AG04449 (cell line): ENCODE data around the gene SMYD3.

ENCODE experiments used
- CTCF ChIA-PET: fragments of 350-600 bp; formaldehyde crosslinking; extraction: SDS; loops from one replicate; lab custom pipeline; 2021; ENCODE audit warnings: antibody characterized with exemption; lab: Yijun Ruan, JAX
- POLR2A ChIA-PET: fragments of 400-600, 350-600 bp; formaldehyde crosslinking; extraction: SDS; loops from one replicate; lab custom pipeline; 2020; ENCODE audit warnings: antibody characterized with exemption, inconsistent platforms; lab: Yijun Ruan, JAX
- DNase-seq: peaks from one replicate; pipeline ENCODE4 v3.0.0-alpha.2; 2010; ENCODE audit warnings: low read depth, low spot score
- H3K4me3 ChIP-seq: 2 replicates; pipeline ENCODE4 v1.5.1; 2011; ENCODE audit warnings: low read depth, mild to moderate bottlenecking, control low read depth, low read length
- TF ChIP-seq, protein P1 (sequence below): IDR thresholded peaks from one replicate; pipeline ENCODE4 v1.5.1; 2011; ENCODE audit warnings: mild to moderate bottlenecking, moderate library complexity, low read length, control low read depth, inconsistent platforms; ENCODE audit not compliant: insufficient read depth; ENCODE audit errors: missing control alignments

The SMYD3 gene

DNA sequence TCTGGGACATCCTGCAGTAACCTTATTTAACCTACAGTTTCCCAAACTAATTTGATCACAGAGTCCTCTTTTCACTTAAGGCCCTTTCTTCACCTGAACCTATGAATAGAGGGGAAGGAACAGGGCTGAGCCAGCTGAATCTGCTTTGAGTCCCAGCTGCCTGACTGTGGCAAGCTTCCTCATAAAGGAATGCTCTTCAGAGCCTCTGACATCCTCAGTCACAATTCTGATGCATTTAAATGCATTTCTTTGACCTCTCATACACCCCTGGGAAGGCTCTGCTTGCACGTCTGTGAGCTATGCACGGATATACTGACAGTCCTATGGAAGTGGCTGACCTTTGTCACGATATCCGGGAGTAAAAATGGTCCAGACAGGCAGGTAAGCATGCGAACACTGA lies 673.1 kb downstream of the SMYD3 start:
- H3K4me3 ChIP-seq: no peak overlapping the region
- TF ChIP-seq, protein P1, sequence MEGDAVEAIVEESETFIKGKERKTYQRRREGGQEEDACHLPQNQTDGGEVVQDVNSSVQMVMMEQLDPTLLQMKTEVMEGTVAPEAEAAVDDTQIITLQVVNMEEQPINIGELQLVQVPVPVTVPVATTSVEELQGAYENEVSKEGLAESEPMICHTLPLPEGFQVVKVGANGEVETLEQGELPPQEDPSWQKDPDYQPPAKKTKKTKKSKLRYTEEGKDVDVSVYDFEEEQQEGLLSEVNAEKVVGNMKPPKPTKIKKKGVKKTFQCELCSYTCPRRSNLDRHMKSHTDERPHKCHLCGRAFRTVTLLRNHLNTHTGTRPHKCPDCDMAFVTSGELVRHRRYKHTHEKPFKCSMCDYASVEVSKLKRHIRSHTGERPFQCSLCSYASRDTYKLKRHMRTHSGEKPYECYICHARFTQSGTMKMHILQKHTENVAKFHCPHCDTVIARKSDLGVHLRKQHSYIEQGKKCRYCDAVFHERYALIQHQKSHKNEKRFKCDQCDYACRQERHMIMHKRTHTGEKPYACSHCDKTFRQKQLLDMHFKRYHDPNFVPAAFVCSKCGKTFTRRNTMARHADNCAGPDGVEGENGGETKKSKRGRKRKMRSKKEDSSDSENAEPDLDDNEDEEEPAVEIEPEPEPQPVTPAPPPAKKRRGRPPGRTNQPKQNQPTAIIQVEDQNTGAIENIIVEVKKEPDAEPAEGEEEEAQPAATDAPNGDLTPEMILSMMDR: no peak
- DNase-seq: no peak
- CTCF ChIA-PET: interaction anchor here (0.9 to 1.0 kb wide), 2 partner anchors 8 to 10 kb away, joined by 3 read pairs; no protein-coding TSS in a partner anchor
- POLR2A ChIA-PET: interaction anchor here (1.2 kb wide), 1 partner anchor 11 kb away, joined by 3 read pairs; no protein-coding TSS in a partner anchor

DNA sequence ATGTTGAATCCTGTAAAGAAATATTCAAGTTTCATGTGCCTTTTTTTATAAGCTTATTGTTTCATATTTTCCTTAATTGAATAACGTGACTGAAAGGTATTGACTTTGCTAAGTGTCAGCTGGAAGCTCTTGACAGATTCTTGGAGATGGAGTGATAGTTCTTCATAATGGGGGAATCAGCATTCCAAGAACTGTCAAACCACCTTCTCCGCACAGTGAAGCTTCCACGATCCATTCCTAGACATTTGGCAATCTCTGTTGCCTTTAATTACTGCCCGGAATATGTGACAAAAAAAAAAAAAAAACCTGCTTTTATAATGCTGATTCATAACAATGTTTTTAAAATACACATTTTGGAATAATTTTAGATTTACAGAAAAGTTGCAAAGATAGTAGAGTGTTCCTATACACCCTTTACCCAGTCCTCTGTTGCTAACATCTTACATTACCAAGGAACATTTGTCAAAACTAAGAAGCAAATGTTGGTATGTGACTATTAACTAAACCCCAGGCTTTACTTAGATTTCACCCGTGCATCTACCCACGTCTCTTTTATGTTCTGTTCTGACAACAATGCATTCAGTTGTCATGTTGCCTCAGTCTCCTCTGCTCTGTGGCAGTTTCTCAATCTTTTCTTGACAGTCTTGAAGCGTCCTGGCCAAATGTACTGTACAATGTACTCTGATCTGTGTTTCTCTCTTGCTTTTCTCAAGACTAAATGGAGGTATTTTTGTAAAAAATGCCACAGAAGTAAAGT lies 674.1 kb downstream of the SMYD3 start:
- no peak for DNase-seq
- POLR2A ChIA-PET: interaction anchor here (1.2 kb wide), 1 partner anchor 10 kb away, joined by 3 read pairs; no protein-coding TSS in a partner anchor
- TF ChIP-seq, protein P1: no peak
- no peak overlapping the region for H3K4me3 ChIP-seq
- CTCF ChIA-PET: no interaction called here

DNA sequence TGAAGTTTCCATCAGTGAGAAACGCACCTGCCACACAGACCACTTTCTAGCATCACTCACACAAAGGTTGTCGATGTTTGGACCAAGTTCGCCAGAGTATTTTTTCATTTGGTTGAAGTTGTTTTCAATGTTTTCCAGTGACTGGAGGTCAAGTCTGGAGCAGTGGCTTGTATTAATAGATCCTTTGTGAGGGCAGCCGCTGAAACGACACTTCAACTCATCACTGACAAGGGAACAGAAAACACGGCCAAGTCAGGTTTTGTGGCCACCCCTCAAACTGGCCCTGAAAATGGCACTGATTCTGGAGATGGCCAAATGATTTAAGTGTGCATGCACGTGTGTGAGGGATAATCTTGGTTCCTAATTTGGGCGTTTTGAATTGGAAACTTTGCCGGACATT lies 675.6 kb downstream of the SMYD3 start:
- no peak for DNase-seq
- ChIA-PET POLR2A (no interaction called here), CTCF (no interaction called here)
- no peak overlapping the region for H3K4me3 ChIP-seq
- TF ChIP-seq, protein P1: no peak

DNA sequence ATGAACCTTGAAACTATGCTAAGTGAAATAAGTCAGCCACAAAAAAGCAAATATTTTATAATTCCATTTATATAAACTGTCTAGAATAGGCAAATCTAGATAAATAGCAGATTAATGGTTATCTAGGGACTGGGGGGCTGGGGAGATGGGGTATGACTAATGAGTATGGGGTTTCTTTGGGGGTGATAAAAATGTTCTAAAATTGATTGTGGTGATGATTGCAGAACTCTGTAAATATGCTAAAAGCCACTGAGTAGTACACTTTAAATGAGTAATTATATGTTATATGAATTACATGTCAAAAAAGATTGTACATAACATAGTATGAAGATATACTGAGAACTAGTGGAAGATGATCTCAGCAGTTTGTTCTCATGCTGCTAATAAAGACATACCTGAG lies 677.3 kb downstream of the SMYD3 start:
- CTCF ChIA-PET: no interaction called here
- DNase-seq: no peak
- TF ChIP-seq, protein P1: no peak
- H3K4me3 ChIP-seq: no peak overlapping the region
- POLR2A ChIA-PET: no interaction called here

DNA sequence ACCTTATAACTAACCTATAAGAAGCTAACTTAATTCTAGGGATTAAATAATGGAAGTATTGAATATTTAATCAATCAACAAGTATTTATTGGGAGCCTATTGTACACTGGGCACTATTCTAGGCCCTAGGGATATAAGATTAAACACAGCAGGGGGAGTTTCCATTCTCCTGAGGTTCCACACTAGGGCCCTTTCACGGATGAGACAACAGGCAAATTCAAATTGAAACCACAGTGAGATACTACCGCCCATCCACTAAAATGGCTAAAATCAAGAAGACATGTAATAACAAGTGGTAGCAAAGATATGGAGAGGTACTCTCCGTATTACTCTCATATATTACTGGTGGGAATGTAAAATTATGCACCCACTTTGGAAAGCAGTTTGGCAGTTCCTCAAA lies 677.9 kb downstream of the SMYD3 start:
- TF ChIP-seq, protein P1: no peak
- ChIA-PET CTCF (no interaction called here), POLR2A (no interaction called here)
- DNase-seq: no peak
- H3K4me3 ChIP-seq: no peak overlapping the region

DNA sequence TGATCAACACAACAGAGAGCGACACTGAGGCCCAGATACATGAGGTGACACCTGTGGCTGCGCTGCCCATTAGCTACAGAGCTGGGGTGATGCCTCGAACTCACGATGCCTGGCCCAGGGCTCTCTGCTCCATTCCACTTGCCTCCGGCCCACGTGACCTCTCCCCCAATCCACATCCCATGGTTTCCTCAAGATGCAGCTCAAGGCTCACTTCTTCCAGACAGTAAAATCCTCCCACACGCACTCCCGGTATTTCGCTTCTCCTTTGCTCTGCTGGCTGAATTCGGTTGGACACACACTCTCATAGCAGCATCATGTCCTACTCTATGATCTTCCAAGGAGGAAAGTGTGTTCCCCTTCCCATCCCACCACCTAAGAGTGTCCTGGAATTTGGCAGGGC lies 679.8 kb downstream of the SMYD3 start:
- no peak overlapping the region for H3K4me3 ChIP-seq
- no peak for DNase-seq
- TF ChIP-seq, protein P1: no peak
- ChIA-PET POLR2A (no interaction called here), CTCF (interaction anchor here (1.3 kb wide), 1 partner anchor 453 kb away, joined by 3 read pairs; no protein-coding TSS in a partner anchor)
